ENCODE results near the gene SLC6A19.

The SLC6A19 gene

GRCh38 chr5:1202798-1203185 is 1.4 kb downstream of the SLC6A19 start:
- no peak for TF ChIP-seq CTCF (IDR thresholded peaks at IDR 0.05)

DNA sequence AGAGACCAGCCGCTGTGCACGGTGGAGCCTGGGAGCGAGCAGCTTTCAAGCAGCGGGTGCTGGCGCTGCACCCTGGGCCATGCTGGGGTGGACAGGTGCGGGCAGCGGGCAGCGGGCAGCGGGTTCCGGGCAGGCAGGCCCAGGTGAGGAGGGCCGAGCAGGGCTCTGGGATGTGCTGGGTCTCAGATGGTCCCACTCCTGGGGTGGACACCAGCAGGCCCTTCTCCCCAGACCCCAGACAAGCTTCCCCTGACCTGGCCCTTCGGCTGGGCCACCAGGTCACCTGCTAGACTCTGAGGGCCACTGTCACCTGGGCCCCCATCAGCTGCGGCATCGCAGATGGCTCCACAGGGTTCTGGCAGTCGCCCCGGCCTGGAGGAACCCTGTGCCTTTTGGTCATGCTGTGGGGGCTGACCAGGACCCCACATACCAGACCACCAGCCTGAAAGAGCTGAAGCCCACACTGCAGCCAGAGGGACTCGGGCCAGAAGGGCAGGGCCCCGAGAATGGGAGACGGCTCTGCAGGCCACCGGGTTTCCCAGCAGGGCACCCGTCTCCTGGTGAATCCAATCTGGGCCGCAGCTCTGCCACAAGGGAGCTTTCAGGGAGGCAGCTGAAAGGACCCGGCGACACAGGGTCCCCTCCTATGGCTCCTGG is 2.0 kb downstream of the SLC6A19 start:
- TF ChIP-seq CTCF (IDR thresholded peaks at IDR 0.05), result no peak

- TF ChIP-seq CTCF (IDR thresholded peaks at IDR 0.05), result no peak
These were observed 2.7 kb downstream of the SLC6A19 start for GRCh38 chr5:1203968-1204692.

DNA sequence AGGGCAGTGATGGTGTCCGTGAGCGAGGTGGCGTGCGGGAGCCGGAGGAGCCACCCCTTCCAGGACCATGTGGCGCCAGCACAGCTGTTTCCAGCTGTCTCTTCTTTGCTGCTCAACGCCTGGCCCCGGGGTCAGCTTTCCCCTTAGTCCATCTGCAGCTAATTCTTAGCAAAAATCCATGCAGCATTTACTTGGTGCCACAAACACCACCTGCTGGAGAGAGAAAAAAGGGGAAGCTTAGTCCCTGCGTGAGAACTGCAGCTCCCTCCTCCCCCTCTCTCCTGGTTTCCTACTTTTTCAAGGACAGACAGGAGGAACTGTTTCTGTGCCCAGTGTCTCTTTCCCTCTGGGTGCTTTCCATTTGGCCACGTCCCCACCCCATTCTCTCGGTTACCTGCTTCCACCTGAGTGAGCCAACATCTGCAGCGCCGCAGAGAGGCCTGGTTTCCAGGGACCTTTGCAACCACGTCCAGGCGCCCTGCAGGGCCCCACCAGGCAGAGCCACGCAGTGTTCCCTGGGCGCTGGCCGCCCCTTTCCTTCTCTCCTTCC is 3.4 kb downstream of the SLC6A19 start:
- TF ChIP-seq CTCF (IDR thresholded peaks at IDR 0.05), result peak; percentile 31; the same call in 1 of the 2 replicates

DNA sequence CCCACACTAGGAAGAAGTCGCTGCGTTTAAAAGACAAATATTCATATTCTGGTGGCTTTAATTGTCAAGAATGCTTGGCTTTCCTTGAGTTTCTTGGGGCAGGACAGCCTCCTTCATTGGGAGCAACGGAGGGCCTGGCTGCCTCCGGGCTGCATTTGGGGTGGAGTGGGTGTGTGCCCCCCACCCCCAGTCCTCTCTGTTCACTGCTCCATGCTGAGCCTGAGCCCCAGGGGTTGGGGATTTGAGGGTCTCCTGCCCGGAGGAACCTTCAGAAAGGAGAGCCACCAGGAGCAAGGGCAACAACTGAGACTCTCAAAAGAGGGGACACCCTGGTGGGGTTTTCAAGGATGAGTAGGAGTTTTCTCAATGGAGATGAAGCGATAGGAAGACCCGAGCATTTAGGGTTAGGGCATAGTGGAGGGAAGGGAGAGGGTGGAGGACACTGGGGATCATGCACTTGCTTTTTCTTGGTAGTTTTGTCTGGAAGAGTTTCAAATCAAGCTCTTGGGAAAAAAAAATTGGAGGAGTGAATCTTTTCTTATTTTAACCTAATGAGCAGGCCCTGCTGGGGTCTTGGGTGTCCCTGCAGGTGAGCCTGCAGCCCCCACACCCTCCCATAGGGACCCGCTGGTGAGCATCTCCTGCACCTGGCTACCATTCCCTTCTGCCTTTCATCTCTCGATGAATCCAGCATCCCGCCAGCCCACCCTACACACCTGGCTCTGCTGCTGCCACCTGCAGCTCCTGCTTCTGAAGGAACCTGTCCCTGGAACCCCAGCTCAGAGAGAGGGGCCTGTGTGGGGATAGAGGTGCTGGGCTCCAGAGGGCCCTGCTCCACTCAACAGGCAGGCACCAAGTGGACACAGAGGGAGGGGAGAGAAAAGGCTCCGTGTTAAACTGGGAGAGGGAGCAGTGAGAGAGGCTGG is 4.1 kb downstream of the SLC6A19 start:
- TF ChIP-seq CTCF (IDR thresholded peaks at IDR 0.05), result no peak

GRCh38 chr5:1206521-1207412 is 5.4 kb downstream of the SLC6A19 start:
- TF ChIP-seq CTCF (IDR thresholded peaks at IDR 0.05), result no peak
